ENCODE measurements around the gene MDP1.

DNA sequence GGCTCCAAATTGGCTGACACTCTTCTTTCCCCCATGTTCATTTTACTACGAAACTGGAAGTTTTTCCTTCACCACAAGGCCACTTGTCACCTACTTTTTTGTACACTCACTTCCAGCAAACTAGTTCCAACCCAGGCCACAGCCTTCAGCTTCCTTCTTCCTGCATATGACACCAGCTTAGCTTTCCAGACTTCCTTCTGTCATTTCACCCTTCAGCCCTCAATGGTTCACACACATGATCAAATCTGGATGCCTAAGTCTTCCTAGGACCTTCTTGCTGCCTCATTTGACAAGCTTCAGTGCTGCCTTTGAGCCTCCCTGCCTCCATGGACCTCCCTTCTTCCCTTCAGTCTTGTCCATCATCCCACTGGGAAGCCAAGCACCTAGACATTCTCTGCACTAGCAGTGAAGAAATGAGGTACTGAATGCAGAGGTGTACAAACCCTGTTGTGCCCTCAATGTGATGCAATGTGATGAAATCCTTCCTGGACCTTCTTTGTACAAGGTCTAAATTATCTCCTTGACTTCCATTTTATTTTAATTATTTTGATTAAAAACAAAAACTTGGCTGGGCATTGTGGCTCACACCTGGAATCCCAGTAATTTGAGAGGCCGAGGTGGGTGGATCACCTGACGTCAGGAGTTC lies 48.3 kb downstream of the MDP1 start:
- TF ChIP-seq, protein P1, sequence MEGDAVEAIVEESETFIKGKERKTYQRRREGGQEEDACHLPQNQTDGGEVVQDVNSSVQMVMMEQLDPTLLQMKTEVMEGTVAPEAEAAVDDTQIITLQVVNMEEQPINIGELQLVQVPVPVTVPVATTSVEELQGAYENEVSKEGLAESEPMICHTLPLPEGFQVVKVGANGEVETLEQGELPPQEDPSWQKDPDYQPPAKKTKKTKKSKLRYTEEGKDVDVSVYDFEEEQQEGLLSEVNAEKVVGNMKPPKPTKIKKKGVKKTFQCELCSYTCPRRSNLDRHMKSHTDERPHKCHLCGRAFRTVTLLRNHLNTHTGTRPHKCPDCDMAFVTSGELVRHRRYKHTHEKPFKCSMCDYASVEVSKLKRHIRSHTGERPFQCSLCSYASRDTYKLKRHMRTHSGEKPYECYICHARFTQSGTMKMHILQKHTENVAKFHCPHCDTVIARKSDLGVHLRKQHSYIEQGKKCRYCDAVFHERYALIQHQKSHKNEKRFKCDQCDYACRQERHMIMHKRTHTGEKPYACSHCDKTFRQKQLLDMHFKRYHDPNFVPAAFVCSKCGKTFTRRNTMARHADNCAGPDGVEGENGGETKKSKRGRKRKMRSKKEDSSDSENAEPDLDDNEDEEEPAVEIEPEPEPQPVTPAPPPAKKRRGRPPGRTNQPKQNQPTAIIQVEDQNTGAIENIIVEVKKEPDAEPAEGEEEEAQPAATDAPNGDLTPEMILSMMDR (IDR thresholded peaks at IDR 0.05) = no peak
- no peak for TF ChIP-seq POLR2AphosphoS5 (IDR thresholded peaks at IDR 0.05)
- no peak for TF ChIP-seq POLR2A (IDR thresholded peaks at IDR 0.05)
